GM12878 (cell line): ENCODE results near the gene METTL17. TPM values are rescaled to one million over a fixed set of nuclear protein-coding genes. Genes with fewer than 3 reads are reported as not detected.

Experiments
- ATAC-seq: fragments of 200-7000 bp; cut with Tn5 transposase; 3 replicates; pipeline ENCODE4 v1.9.1; 2020; ENCODE audit warnings: mild to moderate bottlenecking, moderate library complexity
- BruUV-seq: library from RNA; stranded (reverse); fragments of 400-500 nt; replicated peaks from 2 replicates; lab custom pipeline; 2021; lab: Mats Ljungman, UMichigan
- CTCF ChIA-PET: fragments of 300-600 bp; sonication (Branson Sonifier 250); formaldehyde crosslinking; extraction: SDS; loops from one replicate; lab custom pipeline; 2021; ENCODE audit warnings: inconsistent platforms; lab: Yijun Ruan, JAX
- POLR2A ChIA-PET: fragments of 350-600 bp; formaldehyde crosslinking; extraction: SDS; loops from one replicate; lab custom pipeline; 2021; ENCODE audit warnings: inconsistent platforms; lab: Charles Lee
- RAD21 ChIA-PET: fragments of 300-600 bp; sonication (Branson Sonifier 250); formaldehyde crosslinking; loops from one replicate; lab custom pipeline; 2023; ENCODE audit warnings: antibody characterized with exemption; ENCODE audit not compliant: unreplicated experiment; lab: Charles Lee
- SMC1A ChIA-PET: fragments of 300-600 bp; sonication (Branson Sonifier 250); formaldehyde crosslinking; loops from one replicate; lab custom pipeline; 2023; ENCODE audit not compliant: unreplicated experiment, uncharacterized antibody; lab: Charles Lee
- DNase-seq: peaks from one replicate; pipeline ENCODE4 v3.0.0-alpha.2; 2011; ENCODE audit warnings: low read depth, low spot score
- FAIRE-seq: peaks from 3 replicates; lab custom pipeline; 2011; peaks lifted over from hg19 to GRCh38; lab: Jason Lieb, UNC
- H2AFZ ChIP-seq: 2 replicates; pipeline ENCODE4 v1.6.0; 2011; ENCODE audit warnings: low read depth, low read length, control low read depth; ENCODE audit not compliant: control insufficient read depth
- H3K27ac ChIP-seq: 2 replicates; pipeline ENCODE4 v1.5.1; 2011; ENCODE audit warnings: control low read depth; ENCODE audit not compliant: control insufficient read depth, insufficient read depth
- H3K27me3 ChIP-seq, 2 experiments: replicated peaks in 1 of 2; 2 replicates each; pipeline versions ENCODE4 v1.6.0 to v1.6.1; 2011; ENCODE audit warnings: low read length in 1 of 2; ENCODE audit not compliant: control insufficient read depth in 2 of 2, insufficient read depth in 2 of 2
- H3K36me3 ChIP-seq, 2 experiments: 2 replicates each; pipeline ENCODE4 v1.5.1; 2011; ENCODE audit warnings: low read length in 1 of 2; ENCODE audit not compliant: control insufficient read depth in 2 of 2, insufficient read depth in 2 of 2
- H3K4me1 ChIP-seq: 2 replicates; pipeline ENCODE4 v1.6.1; 2011; ENCODE audit warnings: mild to moderate bottlenecking, low read length, moderate library complexity, mixed read lengths; ENCODE audit not compliant: control insufficient read depth, insufficient read depth
- H3K4me2 ChIP-seq: 2 replicates; pipeline ENCODE4 v1.6.0; 2011; ENCODE audit warnings: control low read depth; ENCODE audit not compliant: control insufficient read depth, insufficient read depth
- H3K4me3 ChIP-seq: fragments of 200-600 bp; sonication (generic); 2 replicates; pipeline ENCODE4 v1.5.1; 2016
- H3K79me2 ChIP-seq: 2 replicates; pipeline ENCODE4 v1.6.0; 2011; ENCODE audit warnings: low read length; ENCODE audit not compliant: control insufficient read depth, insufficient read depth
- H3K9ac ChIP-seq: 2 replicates; pipeline ENCODE4 v1.8.0; 2011; ENCODE audit warnings: low read length, control low read depth, mixed read lengths; ENCODE audit not compliant: control insufficient read depth, insufficient read depth
- H3K9me3 ChIP-seq: replicated peaks from 3 replicates; pipeline ENCODE4 v1.5.1; 2011; ENCODE audit warnings: mild to moderate bottlenecking, low read length; ENCODE audit not compliant: control insufficient read depth, insufficient read depth
- H4K20me1 ChIP-seq: 2 replicates; pipeline ENCODE4 v1.6.0; 2011; ENCODE audit not compliant: control insufficient read depth, insufficient read depth
- CHD2 ChIP-seq: IDR thresholded peaks from 2 replicates; pipeline ENCODE4 v1.6.1; 2011; ENCODE audit warnings: low read depth, low read length, improper control_type of control experiment, borderline replicate concordance
- IKZF2 ChIP-seq, 2 experiments: fragments of 450-650 bp; IDR thresholded peaks; 2 replicates each; pipeline ENCODE4 v1.6.1; 2017; ENCODE audit warnings: mild to moderate bottlenecking in 2 of 2, moderate library complexity in 2 of 2
- POLR2AphosphoS2 ChIP-seq: IDR thresholded peaks from 2 replicates; pipeline ENCODE4 v1.6.1; 2011; ENCODE audit warnings: low read depth, mild to moderate bottlenecking, low read length, improper control_type of control experiment, moderate library complexity
- RAD51 ChIP-seq: fragments of 450-650 bp; IDR thresholded peaks from 2 replicates; pipeline ENCODE4 v1.6.1; 2016; ENCODE audit warnings: moderate library complexity, mild to moderate bottlenecking, inconsistent platforms
- WGBS: methylation state at CpG from one replicate; pipeline ENCODE4 v1.1.6; 2016; ENCODE audit warnings: low lambda C conversion rate; ENCODE audit not compliant: insufficient replicate concordance, insufficient coverage; ENCODE audit errors: missing lambda C conversion rate; 5-methylcytosine and 5-hydroxymethylcytosine counted together
- in situ Hi-C: fragments of 300-500 bp; cut with MboI; formaldehyde crosslinking; loops from 9 replicates; pipeline ENCODE4 v1.14.3; 2018; ENCODE audit warnings: mixed read lengths
- intact Hi-C: fragments of 100-400 bp; cut with micrococcal nuclease; formaldehyde crosslinking; loops from one replicate; pipeline ENCODE4 v1.14.2; 2022; ENCODE audit not compliant: unreplicated experiment
- polyA plus RNA-seq, 11 experiments: library from polyadenylated mRNA; depleted of rRNA in 4 of 11; unstranded in 6 of 11; stranded (reverse) in 5 of 11; fragments of >200 nt; fragmentation: Nextera tagmentation in 4 of 11; fragmentation: Illumina TruSeq in 1 of 11; extraction: Ambion mirVana in 4 of 11; extraction: Trizol in 1 of 11; gene quantifications; 1 replicate in 1 of 11; 2 replicates in 10 of 11; pipeline versions ENCODE4 v1.2.1 to v1.2.3, GENCODE V29; 2011 to 2016; ENCODE audit warnings: inconsistent platforms in 2 of 11, missing spikeins in 2 of 11, low read depth in 1 of 11
- total RNA-seq, 4 experiments: library from RNA; depleted of rRNA in 3 of 4; stranded (reverse); fragments of >200 nt in 3 of 4; fragmentation: Illumina TruSeq in 1 of 4; extraction: Trizol in 1 of 4; gene quantifications; 2 replicates each; pipeline versions ENCODE4 v1.2.1 to v1.2.3, GENCODE V29; 2013 to 2021

Gene METTL17
- total and polyA plus RNA-seq, 10 of the 15 experiments (the other 5 are each of a cell fraction or from before 2014, with no cell fraction given) = 70.4 to 130 (median 97.5) TPM

GRCh38 chr14:20999591-20999990 is 9.8 kb downstream of the METTL17 start:
- Histone ChIP-seq H3K4me1 (no peaks in the 10 kb centered on the region), H3K4me3 (no peak overlapping the region), H4K20me1 (no peaks in the 10 kb centered on the region), H3K27me3 (no peaks in the 10 kb centered on the region), H3K36me3 (peaks cover 3 to 9% of the 10 kb centered on the region in 2 experiments), H3K9ac (no peak overlapping the region), H3K79me2 (no peaks in the 10 kb centered on the region), H3K4me2 (no peak overlapping the region), H3K27ac (no peak overlapping the region), H3K9me3 (no peaks in the 10 kb centered on the region), H2AFZ (no peak overlapping the region)
- ChIA-PET CTCF (interaction anchor here (0.8 to 1.4 kb wide), 3 partner anchors 9 to 105 kb away, joined by 3 read pairs; no protein-coding TSS in a partner anchor), POLR2A (no interaction called here), SMC1A (interaction anchor here (1.0 kb wide), 1 partner anchor 15 kb away, joined by 5 read pairs; no protein-coding TSS in a partner anchor), RAD21 (interaction anchor here (2.2 kb wide), 1 partner anchor 15 kb away, joined by 6 read pairs; no protein-coding TSS in a partner anchor)
- BruUV-seq = no TSS peak
- DNase-seq (no peak), FAIRE-seq (no peak), ATAC-seq (no peak)
- intact Hi-C loops (no loop called here), in situ Hi-C loops (no loop called here)
- TF ChIP-seq IKZF2 (IDR thresholded peaks at IDR 0.05) = no peak
- WGBS = 67% methylated on average over 4 of the region's 4 CpGs

GRCh38 chr14:21001218-21001617 is 11.4 kb downstream of the METTL17 start:
- ATAC-seq (no peak), FAIRE-seq (no peak), DNase-seq (no peak)
- Histone ChIP-seq H3K9ac (no peak overlapping the region), H3K9me3 (no peaks in the 10 kb centered on the region), H4K20me1 (no peaks in the 10 kb centered on the region), H3K36me3 (peaks cover 0 to 5% of the 10 kb centered on the region in 2 experiments; a peak in 3 of 4 replicates), H3K79me2 (no peaks in the 10 kb centered on the region), H2AFZ (no peak overlapping the region), H3K27ac (no peak overlapping the region), H3K27me3 (no peaks in the 10 kb centered on the region), H3K4me2 (no peak overlapping the region), H3K4me1 (no peaks in the 10 kb centered on the region), H3K4me3 (no peak overlapping the region)
- intact Hi-C loops (no loop called here), in situ Hi-C loops (no loop called here)
- no TSS peak for BruUV-seq
- ChIA-PET POLR2A (no interaction called here), SMC1A (no interaction called here), RAD21 (interaction anchor here (1.1 to 2.2 kb wide), 2 partner anchors 14 to 104 kb away, joined by 3 to 6 read pairs; no protein-coding TSS in a partner anchor), CTCF (interaction anchor here (0.9 to 1.1 kb wide), 2 partner anchors 14 to 70 kb away, joined by 3 to 5 read pairs; no protein-coding TSS in a partner anchor)
- TF ChIP-seq RAD51 = no peak
- TF ChIP-seq POLR2AphosphoS2 = no peak
- no peak for TF ChIP-seq CHD2
- WGBS = 45% methylated on average over 7 of the region's 7 CpGs
